ENCODE measurements around the gene CACNG1. TPM values are rescaled to one million over a fixed set of nuclear protein-coding genes. Genes with fewer than 3 reads are reported as not detected.

Gene CACNG1
- total RNA-seq, 1 experiment from 2014 or later, result not detected

DNA sequence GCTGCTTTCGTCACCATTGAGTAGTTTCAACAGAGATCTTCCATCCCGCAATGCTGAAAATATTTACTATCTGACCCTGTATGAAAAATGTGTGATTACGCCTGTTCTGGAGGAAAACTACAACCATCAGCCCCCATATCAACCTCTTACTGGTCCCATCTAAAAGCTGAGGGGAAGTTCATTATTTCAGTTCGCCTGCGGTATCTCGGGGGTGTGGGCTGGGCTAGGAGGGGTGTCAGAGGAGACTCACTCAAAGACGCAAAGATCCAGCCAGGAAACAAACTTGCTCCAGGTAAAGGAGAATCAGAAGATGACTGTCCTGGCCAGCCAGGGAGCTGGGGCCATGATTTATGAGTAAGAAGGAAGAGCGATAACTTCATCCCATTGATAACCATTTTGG, 13.7 kb downstream of the CACNG1 start:
- Histone ChIP-seq H3K27ac (ENCODE audit: low read depth, low read length, poor library complexity, severe bottlenecking) (no peak overlapping the region), H3K4me1 (ENCODE audit: insufficient read depth, low read length, poor library complexity, severe bottlenecking) (no peaks in the 10 kb centered on the region), H3K27me3 (replicated peaks; ENCODE audit: insufficient read depth, low read depth, low read length, poor library complexity) (no peaks in the 10 kb centered on the region), H3K9me3 (ENCODE audit: low read depth, low read length, poor library complexity, severe bottlenecking) (no peaks in the 10 kb centered on the region), H3K4me3 (ENCODE audit: low read depth, low read length, poor library complexity, severe bottlenecking) (no peak overlapping the region), H3K36me3 (ENCODE audit: insufficient read depth, low read length, poor library complexity, severe bottlenecking) (no peaks in the 10 kb centered on the region)
- POLR2A ChIA-PET (ENCODE audit: low non-redundant PET), result no interaction called here
- DNase-seq (ENCODE audit: low spot score), result no peak
- CTCF ChIA-PET, result no interaction called here
- TF ChIP-seq, protein P1, sequence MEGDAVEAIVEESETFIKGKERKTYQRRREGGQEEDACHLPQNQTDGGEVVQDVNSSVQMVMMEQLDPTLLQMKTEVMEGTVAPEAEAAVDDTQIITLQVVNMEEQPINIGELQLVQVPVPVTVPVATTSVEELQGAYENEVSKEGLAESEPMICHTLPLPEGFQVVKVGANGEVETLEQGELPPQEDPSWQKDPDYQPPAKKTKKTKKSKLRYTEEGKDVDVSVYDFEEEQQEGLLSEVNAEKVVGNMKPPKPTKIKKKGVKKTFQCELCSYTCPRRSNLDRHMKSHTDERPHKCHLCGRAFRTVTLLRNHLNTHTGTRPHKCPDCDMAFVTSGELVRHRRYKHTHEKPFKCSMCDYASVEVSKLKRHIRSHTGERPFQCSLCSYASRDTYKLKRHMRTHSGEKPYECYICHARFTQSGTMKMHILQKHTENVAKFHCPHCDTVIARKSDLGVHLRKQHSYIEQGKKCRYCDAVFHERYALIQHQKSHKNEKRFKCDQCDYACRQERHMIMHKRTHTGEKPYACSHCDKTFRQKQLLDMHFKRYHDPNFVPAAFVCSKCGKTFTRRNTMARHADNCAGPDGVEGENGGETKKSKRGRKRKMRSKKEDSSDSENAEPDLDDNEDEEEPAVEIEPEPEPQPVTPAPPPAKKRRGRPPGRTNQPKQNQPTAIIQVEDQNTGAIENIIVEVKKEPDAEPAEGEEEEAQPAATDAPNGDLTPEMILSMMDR (conservative IDR thresholded peaks at IDR 0.05; ENCODE audit: low read depth, low read length), result no peak
- TF ChIP-seq EZH2 (IDR thresholded peaks at IDR 0.05; ENCODE audit: borderline replicate concordance, low read depth, low read length, poor library complexity, severe bottlenecking), result no peak
- intact Hi-C loops (cut with micrococcal nuclease; ENCODE audit: unreplicated experiment), result no loop called here
- no TSS peak for BruUV-seq (replicated peaks)

DNA sequence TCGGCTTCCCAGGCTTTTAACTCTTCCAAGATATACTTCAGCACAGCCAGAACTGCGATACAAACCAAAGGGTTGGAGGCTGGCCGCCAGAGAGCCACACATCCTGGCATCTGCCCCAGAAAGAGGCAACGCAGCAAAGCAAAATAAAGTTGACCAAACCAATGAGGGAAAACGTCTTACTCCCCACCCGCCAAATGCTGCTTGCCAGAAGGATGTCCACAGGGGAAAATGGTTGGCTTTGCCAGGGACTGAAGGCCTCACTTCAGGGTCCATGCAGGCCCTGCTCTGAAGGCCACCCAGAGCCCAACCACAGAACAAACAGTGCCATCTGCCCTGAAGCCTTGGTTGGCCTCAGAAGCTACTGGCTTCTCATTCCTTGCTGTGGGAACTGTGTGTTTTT, 15.0 kb downstream of the CACNG1 start:
- ChIA-PET POLR2A (ENCODE audit: low non-redundant PET) (no interaction called here), CTCF (interaction anchor here (0.7 kb wide), 1 partner anchor 19 kb away, joined by 5 read pairs; no protein-coding TSS in a partner anchor)
- no peaks in the 10 kb centered on the region for H3K9me3 ChIP-seq (ENCODE audit: low read depth, low read length, poor library complexity, severe bottlenecking)
- no peak overlapping the region for H3K27ac ChIP-seq (ENCODE audit: low read depth, low read length, poor library complexity, severe bottlenecking)
- H3K27me3 ChIP-seq (replicated peaks; ENCODE audit: insufficient read depth, low read depth, low read length, poor library complexity), result no peaks in the 10 kb centered on the region
- intact Hi-C loops (cut with micrococcal nuclease; ENCODE audit: unreplicated experiment), result no loop called here
- H3K36me3 ChIP-seq (ENCODE audit: insufficient read depth, low read length, poor library complexity, severe bottlenecking), result no peaks in the 10 kb centered on the region
- no TSS peak for BruUV-seq (replicated peaks)
- no peaks in the 10 kb centered on the region for H3K4me1 ChIP-seq (ENCODE audit: insufficient read depth, low read length, poor library complexity, severe bottlenecking)
- H3K4me3 ChIP-seq (ENCODE audit: low read depth, low read length, poor library complexity, severe bottlenecking), result no peak overlapping the region
- no peak for DNase-seq (ENCODE audit: low spot score)
- TF ChIP-seq EZH2 (IDR thresholded peaks at IDR 0.05; ENCODE audit: borderline replicate concordance, low read depth, low read length, poor library complexity, severe bottlenecking), result no peak
- TF ChIP-seq, protein P1 (conservative IDR thresholded peaks at IDR 0.05; ENCODE audit: low read depth, low read length), result no peak

DNA sequence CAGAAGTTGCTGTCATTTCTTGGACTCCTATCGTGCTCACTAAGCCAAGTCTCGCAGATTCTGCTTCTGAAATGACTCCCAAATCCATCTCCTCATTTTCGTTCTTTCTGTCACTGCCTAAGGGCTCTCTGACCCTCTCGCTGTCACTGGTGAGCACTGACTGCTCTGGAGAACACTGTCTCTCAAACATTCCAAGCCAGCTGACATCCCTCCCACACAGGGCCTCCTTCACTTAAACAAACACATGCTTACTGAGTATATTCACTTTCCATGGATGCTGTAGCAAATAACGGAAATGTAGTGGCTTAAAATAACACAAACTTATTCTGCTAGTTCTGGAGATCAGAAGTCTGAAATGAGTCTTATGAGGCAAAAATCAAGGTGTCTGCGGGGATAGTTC, 18.8 kb downstream of the CACNG1 start:
- no peaks in the 10 kb centered on the region for H3K36me3 ChIP-seq (ENCODE audit: insufficient read depth, low read length, poor library complexity, severe bottlenecking)
- BruUV-seq (replicated peaks), result no TSS peak
- H3K27me3 ChIP-seq (replicated peaks; ENCODE audit: insufficient read depth, low read depth, low read length, poor library complexity), result no peaks in the 10 kb centered on the region
- CTCF ChIA-PET, result no interaction called here
- H3K4me1 ChIP-seq (ENCODE audit: insufficient read depth, low read length, poor library complexity, severe bottlenecking), result peaks cover 10% of the 10 kb centered on the region
- DNase-seq (ENCODE audit: low spot score), result no peak
- H3K27ac ChIP-seq (ENCODE audit: low read depth, low read length, poor library complexity, severe bottlenecking), result no peak overlapping the region
- intact Hi-C loops (cut with micrococcal nuclease; ENCODE audit: unreplicated experiment), result no loop called here
- H3K4me3 ChIP-seq (ENCODE audit: low read depth, low read length, poor library complexity, severe bottlenecking), result no peak overlapping the region
- no peak for TF ChIP-seq EZH2 (IDR thresholded peaks at IDR 0.05; ENCODE audit: borderline replicate concordance, low read depth, low read length, poor library complexity, severe bottlenecking)
- TF ChIP-seq, protein P1 (conservative IDR thresholded peaks at IDR 0.05; ENCODE audit: low read depth, low read length), result no peak
- POLR2A ChIA-PET (ENCODE audit: low non-redundant PET), result no interaction called here
- no peaks in the 10 kb centered on the region for H3K9me3 ChIP-seq (ENCODE audit: low read depth, low read length, poor library complexity, severe bottlenecking)
